ENCODE results near the gene PHF11.

GRCh38 chr13:49512578-49512977 is 16.8 kb downstream of the PHF11 start:
- TF ChIP-seq CTCF (conservative IDR thresholded peaks at IDR 0.05; ENCODE audit: low read length) (no peak), EZH2phosphoT487 (IDR thresholded peaks at IDR 0.05; ENCODE audit: borderline replicate concordance, low read depth, low read length) (no peak)

All from OCI-LY7 (cell line).